HL-60 (cell line): Measurements from ENCODE around the gene HYAL3.

Experiments
- DNase-seq, 2 experiments: peaks; one replicate each; pipeline ENCODE4 v3.0.0-alpha.2; 2010 to 2020; ENCODE audit warnings: low read depth in 1 of 2, low spot score in 1 of 2
- H3K27ac ChIP-seq: fragments of 250-450 bp; sonication (Bioruptor Pico); replicated peaks from 2 replicates; pipeline ENCODE4 v1.5.1; 2020; ENCODE audit warnings: mild to moderate bottlenecking, moderate library complexity
- H3K27me3 ChIP-seq: fragments of 250-450 bp; sonication (Bioruptor Pico); 2 replicates; pipeline ENCODE4 v1.5.1; 2021; ENCODE audit warnings: mild to moderate bottlenecking, moderate library complexity; ENCODE audit not compliant: insufficient read depth, poor library complexity, severe bottlenecking
- H3K4me3 ChIP-seq: replicated peaks from 2 replicates; pipeline ENCODE4 v1.5.1; 2011; ENCODE audit warnings: mild to moderate bottlenecking, control low read depth, low read length; ENCODE audit not compliant: insufficient read depth
- GABPA ChIP-seq: IDR thresholded peaks from 2 replicates; pipeline ENCODE4 v1.6.1; 2012; ENCODE audit warnings: low read depth
- POLR2AphosphoS5 ChIP-seq: IDR thresholded peaks from 2 replicates; pipeline ENCODE4 v1.6.1; 2012; ENCODE audit warnings: low read depth
- SPI1 ChIP-seq: IDR thresholded peaks from 2 replicates; pipeline ENCODE4 v1.6.1; 2012; ENCODE audit warnings: low read depth, mild to moderate bottlenecking, borderline replicate concordance
- TF ChIP-seq, protein P1 (sequence below): IDR thresholded peaks from 2 replicates; pipeline ENCODE4 v1.6.1; 2012; ENCODE audit warnings: low read depth; ENCODE audit not compliant: insufficient replicate concordance
- TF ChIP-seq, protein P2 (sequence below): IDR thresholded peaks from one replicate; pipeline ENCODE4 v1.5.1; 2011; ENCODE audit warnings: low read length, control low read depth, inconsistent platforms; ENCODE audit not compliant: insufficient read depth

Gene HYAL3

DNA sequence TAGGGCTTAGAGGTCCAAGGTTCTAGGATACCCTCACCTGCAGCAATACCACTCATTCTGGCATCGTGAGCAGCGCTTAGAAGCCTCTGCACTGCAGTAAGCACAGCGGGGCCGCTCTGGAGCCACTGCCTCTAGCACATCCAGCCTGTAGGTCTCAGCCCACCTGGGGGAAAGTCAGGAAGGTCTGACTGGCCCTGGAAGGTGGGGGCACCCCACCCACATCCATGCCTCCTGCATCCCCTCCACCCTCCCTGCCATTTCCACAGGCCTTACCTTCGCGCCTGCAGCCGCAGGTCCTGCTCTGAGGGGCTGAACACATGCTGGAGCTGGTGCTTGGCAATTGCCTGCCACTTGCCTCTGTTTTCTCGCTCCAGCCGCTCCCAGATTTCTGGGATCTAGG is 42.3 kb upstream of the HYAL3 start:
- Histone ChIP-seq H3K27me3 (no peaks in the 10 kb centered on the region), H3K27ac (peak overlapping the region; percentile 99), H3K4me3 (peak overlapping the region; percentile 68)
- no peak for DNase-seq
- TF ChIP-seq, protein P1, sequence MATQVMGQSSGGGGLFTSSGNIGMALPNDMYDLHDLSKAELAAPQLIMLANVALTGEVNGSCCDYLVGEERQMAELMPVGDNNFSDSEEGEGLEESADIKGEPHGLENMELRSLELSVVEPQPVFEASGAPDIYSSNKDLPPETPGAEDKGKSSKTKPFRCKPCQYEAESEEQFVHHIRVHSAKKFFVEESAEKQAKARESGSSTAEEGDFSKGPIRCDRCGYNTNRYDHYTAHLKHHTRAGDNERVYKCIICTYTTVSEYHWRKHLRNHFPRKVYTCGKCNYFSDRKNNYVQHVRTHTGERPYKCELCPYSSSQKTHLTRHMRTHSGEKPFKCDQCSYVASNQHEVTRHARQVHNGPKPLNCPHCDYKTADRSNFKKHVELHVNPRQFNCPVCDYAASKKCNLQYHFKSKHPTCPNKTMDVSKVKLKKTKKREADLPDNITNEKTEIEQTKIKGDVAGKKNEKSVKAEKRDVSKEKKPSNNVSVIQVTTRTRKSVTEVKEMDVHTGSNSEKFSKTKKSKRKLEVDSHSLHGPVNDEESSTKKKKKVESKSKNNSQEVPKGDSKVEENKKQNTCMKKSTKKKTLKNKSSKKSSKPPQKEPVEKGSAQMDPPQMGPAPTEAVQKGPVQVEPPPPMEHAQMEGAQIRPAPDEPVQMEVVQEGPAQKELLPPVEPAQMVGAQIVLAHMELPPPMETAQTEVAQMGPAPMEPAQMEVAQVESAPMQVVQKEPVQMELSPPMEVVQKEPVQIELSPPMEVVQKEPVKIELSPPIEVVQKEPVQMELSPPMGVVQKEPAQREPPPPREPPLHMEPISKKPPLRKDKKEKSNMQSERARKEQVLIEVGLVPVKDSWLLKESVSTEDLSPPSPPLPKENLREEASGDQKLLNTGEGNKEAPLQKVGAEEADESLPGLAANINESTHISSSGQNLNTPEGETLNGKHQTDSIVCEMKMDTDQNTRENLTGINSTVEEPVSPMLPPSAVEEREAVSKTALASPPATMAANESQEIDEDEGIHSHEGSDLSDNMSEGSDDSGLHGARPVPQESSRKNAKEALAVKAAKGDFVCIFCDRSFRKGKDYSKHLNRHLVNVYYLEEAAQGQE, result no peak
- TF ChIP-seq, protein P2, sequence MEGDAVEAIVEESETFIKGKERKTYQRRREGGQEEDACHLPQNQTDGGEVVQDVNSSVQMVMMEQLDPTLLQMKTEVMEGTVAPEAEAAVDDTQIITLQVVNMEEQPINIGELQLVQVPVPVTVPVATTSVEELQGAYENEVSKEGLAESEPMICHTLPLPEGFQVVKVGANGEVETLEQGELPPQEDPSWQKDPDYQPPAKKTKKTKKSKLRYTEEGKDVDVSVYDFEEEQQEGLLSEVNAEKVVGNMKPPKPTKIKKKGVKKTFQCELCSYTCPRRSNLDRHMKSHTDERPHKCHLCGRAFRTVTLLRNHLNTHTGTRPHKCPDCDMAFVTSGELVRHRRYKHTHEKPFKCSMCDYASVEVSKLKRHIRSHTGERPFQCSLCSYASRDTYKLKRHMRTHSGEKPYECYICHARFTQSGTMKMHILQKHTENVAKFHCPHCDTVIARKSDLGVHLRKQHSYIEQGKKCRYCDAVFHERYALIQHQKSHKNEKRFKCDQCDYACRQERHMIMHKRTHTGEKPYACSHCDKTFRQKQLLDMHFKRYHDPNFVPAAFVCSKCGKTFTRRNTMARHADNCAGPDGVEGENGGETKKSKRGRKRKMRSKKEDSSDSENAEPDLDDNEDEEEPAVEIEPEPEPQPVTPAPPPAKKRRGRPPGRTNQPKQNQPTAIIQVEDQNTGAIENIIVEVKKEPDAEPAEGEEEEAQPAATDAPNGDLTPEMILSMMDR, result no peak
- TF ChIP-seq SPI1 (no peak), POLR2AphosphoS5 (no peak), GABPA (no peak)

DNA sequence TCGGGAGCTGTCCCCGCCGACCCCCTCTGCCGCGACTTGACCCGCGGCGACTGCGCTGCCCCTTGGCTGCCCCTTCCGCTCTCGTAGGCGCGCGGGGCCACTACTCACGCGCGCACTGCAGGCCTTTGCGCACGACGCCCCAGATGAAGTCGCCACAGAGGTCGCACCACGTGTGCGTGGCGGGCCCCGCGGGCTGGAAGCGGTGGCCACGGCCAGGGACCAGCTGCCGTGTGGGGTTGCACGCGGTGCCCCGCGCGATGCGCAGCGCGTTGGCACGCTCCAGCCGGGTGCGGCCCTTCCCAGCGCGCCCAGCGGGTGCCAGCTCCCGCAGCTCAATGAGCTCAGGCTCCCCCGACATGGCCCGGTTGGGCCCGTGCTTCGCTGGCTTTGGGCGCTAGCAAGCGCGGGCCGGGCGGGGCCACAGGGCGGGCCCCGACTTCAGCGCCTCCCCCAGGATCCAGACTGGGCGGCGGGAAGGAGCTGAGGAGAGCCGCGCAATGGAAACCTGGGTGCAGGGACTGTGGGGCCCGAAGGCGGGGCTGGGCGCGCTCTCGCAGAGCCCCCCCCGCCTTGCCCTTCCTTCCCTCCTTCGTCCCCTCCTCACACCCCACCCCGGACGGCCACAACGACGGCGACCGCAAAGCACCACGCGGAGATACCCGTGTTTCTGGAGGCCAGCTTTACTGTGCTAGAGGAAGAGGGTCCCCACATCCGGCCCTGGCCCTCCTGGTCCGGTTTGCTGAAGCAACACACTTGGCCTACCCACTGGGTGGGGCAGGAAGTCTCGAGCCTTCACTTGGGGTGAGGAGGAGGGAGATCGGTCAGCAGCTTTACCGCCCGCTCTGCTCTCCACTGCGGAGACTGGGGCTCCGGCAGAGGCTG is 41.5 kb upstream of the HYAL3 start, which contains the start of gene RASSF1:
Gene RASSF1, minus strand, starts transcription at position 389 of the 882 bp plus-strand sequence. Its CDS starts 31 bp downstream, at position 358.
- TF ChIP-seq, protein P2, result no peak
- TF ChIP-seq POLR2AphosphoS5 (peak; percentile 80), SPI1 (no peak; the same call in 1 of the 2 replicates), GABPA (peak; percentile 65)
- TF ChIP-seq, protein P1, result peak; percentile 57
- H3K27me3 ChIP-seq, result no peaks in the 10 kb centered on the region
- DNase-seq, result peak; percentile 95 to 97
- H3K27ac ChIP-seq, result peak within 1 kb of the TSS; percentile 99
- H3K4me3 ChIP-seq, result peak within 1 kb of the TSS; percentile 68

DNA sequence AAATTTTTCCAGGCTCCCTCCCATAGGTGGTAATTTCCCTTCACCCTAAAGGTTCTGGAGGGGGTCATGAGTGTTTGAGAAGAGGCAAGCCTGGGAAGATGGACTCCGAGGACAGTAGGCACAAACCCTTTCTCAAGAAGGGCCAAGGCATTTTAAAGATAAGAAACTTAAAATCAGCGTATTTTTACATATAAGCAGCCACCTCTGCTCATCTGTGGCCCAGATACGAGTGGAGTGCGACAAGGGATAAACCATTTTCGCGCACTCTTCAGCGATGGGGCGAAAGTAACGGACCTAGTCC is 40.9 kb upstream of the HYAL3 start:
- peak overlapping the region; percentile 99 for H3K27ac ChIP-seq
- H3K4me3 ChIP-seq, result peak overlapping the region; percentile 68
- H3K27me3 ChIP-seq, result no peaks in the 10 kb centered on the region
- TF ChIP-seq, protein P1, result no peak
- DNase-seq, result no peak
